NB4 (cell line): ENCODE results near the gene SARS1.

Experiments used
- MAX ChIP-seq: IDR thresholded peaks from 2 replicates; pipeline ENCODE4 v1.6.1; 2011; ENCODE audit warnings: low read depth, low read length
- MYC ChIP-seq: IDR thresholded peaks from 2 replicates; pipeline ENCODE4 v1.6.1; 2011; ENCODE audit warnings: low read depth, low read length
- POLR2A ChIP-seq: IDR thresholded peaks from 2 replicates; pipeline ENCODE4 v1.6.1; 2011; ENCODE audit warnings: mild to moderate bottlenecking; ENCODE audit not compliant: insufficient read length; ENCODE audit errors: extremely low read depth
- TF ChIP-seq, protein P1 (sequence below): IDR thresholded peaks from one replicate; pipeline ENCODE4 v1.5.1; 2012; ENCODE audit warnings: low read depth, low read length

DNA sequence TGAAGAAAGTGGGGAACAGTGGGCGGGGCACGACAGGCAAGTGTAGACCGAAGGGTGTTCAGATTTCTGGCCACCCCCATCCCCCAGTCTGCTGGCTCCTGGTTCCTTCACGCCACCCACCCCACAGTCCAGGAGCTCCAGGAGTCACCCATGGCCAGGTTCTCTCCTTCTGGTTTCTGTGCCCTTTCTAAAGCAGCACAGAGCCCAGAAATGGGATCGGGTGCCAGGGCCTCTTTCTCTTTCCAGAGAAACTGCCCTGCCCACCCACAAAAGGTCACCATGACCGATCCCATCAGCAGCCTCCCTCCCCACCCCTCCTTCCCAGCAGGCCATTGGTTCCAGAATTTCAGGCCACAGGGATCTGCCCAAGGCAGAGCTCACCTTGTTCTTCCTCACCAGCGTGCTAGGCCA, 32.4 kb downstream of the SARS1 start:
- TF ChIP-seq POLR2A: no peak
- TF ChIP-seq, protein P1, sequence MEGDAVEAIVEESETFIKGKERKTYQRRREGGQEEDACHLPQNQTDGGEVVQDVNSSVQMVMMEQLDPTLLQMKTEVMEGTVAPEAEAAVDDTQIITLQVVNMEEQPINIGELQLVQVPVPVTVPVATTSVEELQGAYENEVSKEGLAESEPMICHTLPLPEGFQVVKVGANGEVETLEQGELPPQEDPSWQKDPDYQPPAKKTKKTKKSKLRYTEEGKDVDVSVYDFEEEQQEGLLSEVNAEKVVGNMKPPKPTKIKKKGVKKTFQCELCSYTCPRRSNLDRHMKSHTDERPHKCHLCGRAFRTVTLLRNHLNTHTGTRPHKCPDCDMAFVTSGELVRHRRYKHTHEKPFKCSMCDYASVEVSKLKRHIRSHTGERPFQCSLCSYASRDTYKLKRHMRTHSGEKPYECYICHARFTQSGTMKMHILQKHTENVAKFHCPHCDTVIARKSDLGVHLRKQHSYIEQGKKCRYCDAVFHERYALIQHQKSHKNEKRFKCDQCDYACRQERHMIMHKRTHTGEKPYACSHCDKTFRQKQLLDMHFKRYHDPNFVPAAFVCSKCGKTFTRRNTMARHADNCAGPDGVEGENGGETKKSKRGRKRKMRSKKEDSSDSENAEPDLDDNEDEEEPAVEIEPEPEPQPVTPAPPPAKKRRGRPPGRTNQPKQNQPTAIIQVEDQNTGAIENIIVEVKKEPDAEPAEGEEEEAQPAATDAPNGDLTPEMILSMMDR: no peak
- no peak for TF ChIP-seq MAX
- TF ChIP-seq MYC: no peak
